Transverse colon (tissue), 4 donors: ENCODE results near the gene TRIM27. TPM values are rescaled to one million over a fixed set of nuclear protein-coding genes. Genes with fewer than 3 reads are reported as not detected.

Source experiments
- DNase-seq: peaks from one replicate; pipeline ENCODE4 v3.0.0-alpha.2; 2019
- H3K27ac ChIP-seq, 4 donors: fragments of 200-600 bp; sonication (generic); 2 replicates each; pipeline ENCODE4 v1.5.1; 2016 to 2018; ENCODE audit warnings: inconsistent platforms in 4 of 4
- H3K27me3 ChIP-seq: fragments of 200-600 bp; sonication (generic); 2 replicates; pipeline ENCODE4 v1.5.1; 2017; ENCODE audit warnings: inconsistent platforms
- H3K36me3 ChIP-seq, 4 donors: fragments of 200-600 bp; sonication (generic); 2 replicates each; pipeline ENCODE4 v1.5.1; 2017 to 2019; ENCODE audit warnings: inconsistent platforms in 4 of 4
- H3K4me1 ChIP-seq, 4 donors: fragments of 200-600 bp; sonication (generic); 2 replicates each; pipeline ENCODE4 v1.5.1; 2017 to 2020; ENCODE audit warnings: inconsistent platforms in 4 of 4
- H3K4me3 ChIP-seq, 4 donors: fragments of 200-600 bp; sonication (generic); 1 replicate in 1 of 4; 2 replicates in 3 of 4; pipeline versions ENCODE4 v1.5.1 to v1.6.1; 2017 to 2019; ENCODE audit warnings: inconsistent platforms in 4 of 4
- H3K9me3 ChIP-seq, 2 donors: fragments of 200-600 bp; sonication (generic); 2 replicates each; pipeline ENCODE4 v1.5.1; 2017 to 2019; ENCODE audit warnings: inconsistent platforms in 2 of 2
- CTCF ChIP-seq, 5 experiments: fragments of 200-600 bp in 3 of 5; fragments of 450-650 bp in 2 of 5; sonication (generic) in 3 of 5; IDR thresholded peaks; 1 replicate in 2 of 5; 2 replicates in 3 of 5; pipeline ENCODE4 v1.5.1; 2016 to 2017; ENCODE audit warnings: antibody characterized with exemption in 5 of 5, inconsistent platforms in 3 of 5, mild to moderate bottlenecking in 2 of 5, moderate library complexity in 1 of 5
- EP300 ChIP-seq: sonication (generic); formaldehyde crosslinking; IDR thresholded peaks from one replicate; pipeline ENCODE4 v1.6.1; 2017; ENCODE audit warnings: antibody characterized with exemption, low read depth
- POLR2A ChIP-seq: fragments of 450-650 bp; IDR thresholded peaks from one replicate; pipeline ENCODE4 v1.6.1; 2016; ENCODE audit warnings: antibody characterized with exemption, mild to moderate bottlenecking, moderate library complexity
- POLR2AphosphoS5 ChIP-seq, 3 donors: sonication (generic); formaldehyde crosslinking; IDR thresholded peaks; one replicate each; pipeline ENCODE4 v1.6.1; 2016; ENCODE audit warnings: antibody characterized with exemption in 3 of 3
- WGBS, 2 donors: methylation state at CpG; one replicate each; pipeline ENCODE4 v1.1.5; 2018; ENCODE audit warnings: low coverage in 1 of 2; 5-methylcytosine and 5-hydroxymethylcytosine counted together
- in situ Hi-C, 4 donors: fragments of 200-750 bp; cut with MboI; loops; one replicate each; pipeline versions ENCODE4 v1.15.0 to v1.15.1; 2017; ENCODE audit warnings: low sequenced_read_pairs in 3 of 4, low pct_ligation_motif_present in 1 of 4, low pct_unique_long_range_greater_than_20kb in 1 of 4
- intact Hi-C: fragments of 100-400 bp; cut with DNase I; formaldehyde crosslinking; loops from one replicate; pipeline ENCODE4 v1.15.1; 2023; ENCODE audit warnings: low total_unique reads
- total RNA-seq, 4 donors: library from RNA; depleted of rRNA; stranded (reverse); fragments of >200 nt; gene quantifications; one replicate each; pipeline ENCODE4 v1.1.0, GENCODE V29; 2016

The TRIM27 gene
- total RNA-seq, 4 donors from 2014 or later = 27.3 to 237 (median 48.9) TPM

- no peaks in the 10 kb centered on the region for H3K9me3 ChIP-seq
- TF ChIP-seq POLR2A (no peak), CTCF (IDR thresholded peaks at IDR 0.05) (no peak), EP300 (no peak), POLR2AphosphoS5 (IDR thresholded peaks at IDR 0.05) (no peak)
- intact Hi-C loops (no loop called here), in situ Hi-C loops (no loop called here)
- no peaks in the 10 kb centered on the region for H3K27me3 ChIP-seq
- H3K4me1 ChIP-seq = peaks cover 0 to 11% (median 5%) of the 10 kb centered on the region in 4 donors
- 71 to 83% methylated on average over 4 of the region's 4 CpGs for WGBS, 2 donors
- H3K27ac ChIP-seq = no peak overlapping the region
- H3K4me3 ChIP-seq = no peak overlapping the region
- DNase-seq = no peak
- no peaks in the 10 kb centered on the region for H3K36me3 ChIP-seq
Observed at GRCh38 chr6:28892525-28892924, 31.3 kb downstream of the TRIM27 start.

GRCh38 chr6:28887796-28888496 is 35.8 kb downstream of the TRIM27 start:
- Histone ChIP-seq H3K27me3 (no peaks in the 10 kb centered on the region), H3K4me3 (no peak overlapping the region), H3K4me1 (no peaks in the 10 kb centered on the region), H3K9me3 (no peaks in the 10 kb centered on the region), H3K27ac (no peak overlapping the region), H3K36me3 (no peaks in the 10 kb centered on the region)
- intact Hi-C loops = no loop called here
- in situ Hi-C loops = no loop called here
- DNase-seq = no peak
- 95 to 100% methylated on average over 1 to 4 of the region's 4 CpGs for WGBS, 2 donors
- TF ChIP-seq POLR2A (no peak), EP300 (no peak), CTCF (IDR thresholded peaks at IDR 0.05) (no peak), POLR2AphosphoS5 (IDR thresholded peaks at IDR 0.05) (no peak)

- 80% methylated on average over 7 of the region's 7 CpGs; no CpG with 5 or more reads in 1 of the 2 donors for WGBS, 2 donors
- DNase-seq = no peak
- H3K27ac ChIP-seq = no peak overlapping the region
- H3K9me3 ChIP-seq = no peaks in the 10 kb centered on the region
- in situ Hi-C loops = no loop called here
- TF ChIP-seq CTCF (IDR thresholded peaks at IDR 0.05) = no peak
- TF ChIP-seq EP300 = no peak
- H3K27me3 ChIP-seq = no peaks in the 10 kb centered on the region
- intact Hi-C loops = no loop called here
- peaks cover 0 to 4% (median 0%) of the 10 kb centered on the region in 4 donors for H3K4me1 ChIP-seq
- no peaks in the 10 kb centered on the region for H3K36me3 ChIP-seq
- no peak overlapping the region for H3K4me3 ChIP-seq
Observed at GRCh38 chr6:28886079-28886439, 37.7 kb downstream of the TRIM27 start.

- Histone ChIP-seq H3K27ac (no peak overlapping the region), H3K27me3 (no peaks in the 10 kb centered on the region), H3K36me3 (no peaks in the 10 kb centered on the region), H3K4me1 (peaks cover 0 to 8% (median 2%) of the 10 kb centered on the region in 4 donors), H3K4me3 (peak overlapping the region in 2 of 4 donors; percentile 16 to 26), H3K9me3 (no peaks in the 10 kb centered on the region)
- no peak for DNase-seq
- TF ChIP-seq POLR2AphosphoS5 (IDR thresholded peaks at IDR 0.05) = peak in 1 of 3 donors; percentile 40
- no peak for TF ChIP-seq POLR2A
- intact Hi-C loops = no loop called here
- in situ Hi-C loops = no loop called here
- 69 to 74% methylated on average over 6 to 13 of the region's 18 CpGs for WGBS, 2 donors
Observed at GRCh38 chr6:28884423-28885131, 39.2 kb downstream of the TRIM27 start.
